DOHH2 (cell line): ENCODE measurements around the gene MBIP.

ENCODE experiments used
- H3F3A ChIP-seq: fragments of 200-600 bp; sonication (generic), shearing (Covaris generic); 2 replicates; pipeline ENCODE4 v1.6.0; 2016; ENCODE audit warnings: antibody characterized with exemption, mild to moderate bottlenecking; ENCODE audit not compliant: control insufficient read depth, insufficient read depth
- H3K27ac ChIP-seq: fragments of 200-600 bp; sonication (generic); 2 replicates; pipeline ENCODE4 v1.5.1; 2014; ENCODE audit warnings: low read depth, mild to moderate bottlenecking, low read length, moderate library complexity
- H3K27me3 ChIP-seq: fragments of 200-600 bp; sonication (generic); 2 replicates; pipeline ENCODE4 v1.6.1; 2014; ENCODE audit warnings: mild to moderate bottlenecking, low read length, mixed read lengths; ENCODE audit not compliant: control insufficient read depth
- H3K36me3 ChIP-seq: fragments of 200-600 bp; sonication (generic); 2 replicates; pipeline ENCODE4 v1.6.1; 2014; ENCODE audit warnings: mild to moderate bottlenecking, low read length, moderate library complexity, mixed read lengths; ENCODE audit not compliant: control insufficient read depth
- H3K4me1 ChIP-seq: fragments of 200-600 bp; sonication (generic); 2 replicates; pipeline ENCODE4 v1.6.1; 2014; ENCODE audit warnings: mild to moderate bottlenecking, low read length, mixed read lengths; ENCODE audit not compliant: control insufficient read depth
- H3K4me2 ChIP-seq: fragments of 200-600 bp; sonication (generic); 2 replicates; pipeline ENCODE4 v1.6.0; 2014; ENCODE audit warnings: mild to moderate bottlenecking, low read length, moderate library complexity
- H3K4me3 ChIP-seq: fragments of 200-600 bp; sonication (generic); 2 replicates; pipeline ENCODE4 v1.5.1; 2014; ENCODE audit warnings: mild to moderate bottlenecking, low read length, mixed read lengths
- H3K79me2 ChIP-seq: fragments of 200-600 bp; sonication (generic); 2 replicates; pipeline ENCODE4 v1.6.1; 2014; ENCODE audit warnings: mild to moderate bottlenecking, low read length, mixed read lengths; ENCODE audit not compliant: control insufficient read depth
- H3K9me2 ChIP-seq: fragments of 200-600 bp; sonication (generic); replicated peaks from 2 replicates; pipeline ENCODE4 v1.6.1; 2014; ENCODE audit warnings: mild to moderate bottlenecking, low read length, mixed read lengths; ENCODE audit not compliant: control insufficient read depth
- H3K9me3 ChIP-seq: fragments of 200-600 bp; sonication (generic); 2 replicates; pipeline ENCODE4 v1.6.1; 2014; ENCODE audit warnings: antibody characterized with exemption, low read length, mixed read lengths; ENCODE audit not compliant: control insufficient read depth, insufficient read depth
- H4K20me1 ChIP-seq: fragments of 200-600 bp; sonication (generic); 2 replicates; pipeline ENCODE4 v1.6.0; 2014; ENCODE audit warnings: low read depth, mild to moderate bottlenecking, antibody characterized with exemption, low read length, moderate library complexity; ENCODE audit not compliant: control insufficient read depth, insufficient read depth
- EZH2phosphoT487 ChIP-seq: fragments of 200-600 bp; sonication (generic); IDR thresholded peaks from 2 replicates; pipeline ENCODE4 v1.6.1; 2017; ENCODE audit warnings: borderline replicate concordance, mild to moderate bottlenecking, antibody characterized with exemption, low read length, moderate library complexity, mixed read lengths
- TF ChIP-seq, protein P1 (sequence below): fragments of 200-600 bp; sonication (generic); IDR thresholded peaks from one replicate; pipeline ENCODE4 v1.5.1; 2014; ENCODE audit warnings: antibody characterized with exemption, mild to moderate bottlenecking, low read depth, low read length; ENCODE audit not compliant: poor library complexity, severe bottlenecking

The MBIP gene

GRCh38 chr14:36270191-36270590 is 50.2 kb downstream of the MBIP start:
- Histone ChIP-seq H3F3A (no peaks in the 10 kb centered on the region), H3K27ac (no peak overlapping the region), H3K36me3 (no peaks in the 10 kb centered on the region), H3K79me2 (no peaks in the 10 kb centered on the region), H3K4me1 (no peaks in the 10 kb centered on the region), H3K9me2 (no peaks in the 10 kb centered on the region), H3K4me2 (no peak overlapping the region), H3K4me3 (no peak overlapping the region), H3K9me3 (no peaks in the 10 kb centered on the region), H4K20me1 (no peaks in the 10 kb centered on the region), H3K27me3 (peaks cover 5% of the 10 kb centered on the region; the same call in 1 of the 2 replicates)
- TF ChIP-seq, protein P1, sequence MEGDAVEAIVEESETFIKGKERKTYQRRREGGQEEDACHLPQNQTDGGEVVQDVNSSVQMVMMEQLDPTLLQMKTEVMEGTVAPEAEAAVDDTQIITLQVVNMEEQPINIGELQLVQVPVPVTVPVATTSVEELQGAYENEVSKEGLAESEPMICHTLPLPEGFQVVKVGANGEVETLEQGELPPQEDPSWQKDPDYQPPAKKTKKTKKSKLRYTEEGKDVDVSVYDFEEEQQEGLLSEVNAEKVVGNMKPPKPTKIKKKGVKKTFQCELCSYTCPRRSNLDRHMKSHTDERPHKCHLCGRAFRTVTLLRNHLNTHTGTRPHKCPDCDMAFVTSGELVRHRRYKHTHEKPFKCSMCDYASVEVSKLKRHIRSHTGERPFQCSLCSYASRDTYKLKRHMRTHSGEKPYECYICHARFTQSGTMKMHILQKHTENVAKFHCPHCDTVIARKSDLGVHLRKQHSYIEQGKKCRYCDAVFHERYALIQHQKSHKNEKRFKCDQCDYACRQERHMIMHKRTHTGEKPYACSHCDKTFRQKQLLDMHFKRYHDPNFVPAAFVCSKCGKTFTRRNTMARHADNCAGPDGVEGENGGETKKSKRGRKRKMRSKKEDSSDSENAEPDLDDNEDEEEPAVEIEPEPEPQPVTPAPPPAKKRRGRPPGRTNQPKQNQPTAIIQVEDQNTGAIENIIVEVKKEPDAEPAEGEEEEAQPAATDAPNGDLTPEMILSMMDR, result no peak
- no peak for TF ChIP-seq EZH2phosphoT487

DNA sequence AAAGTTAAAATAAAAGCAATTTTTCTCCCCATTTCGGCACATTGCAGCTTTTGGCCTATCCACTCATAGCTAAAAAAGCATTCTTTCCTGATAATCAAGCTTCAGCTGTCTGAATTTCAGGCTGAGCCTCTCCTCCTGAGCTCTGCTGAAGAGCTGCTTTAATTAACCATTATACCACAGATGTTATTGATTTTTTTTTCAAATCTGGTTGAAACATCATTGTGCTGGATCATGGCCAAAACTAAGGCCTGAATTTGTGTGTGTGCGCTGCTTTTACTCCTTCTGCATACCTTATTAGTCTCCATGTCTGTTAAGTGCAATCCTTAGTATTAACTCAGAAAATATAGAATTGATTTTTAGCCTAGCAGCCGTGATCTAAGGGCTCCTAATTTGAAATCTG is 52.3 kb downstream of the MBIP start:
- no peaks in the 10 kb centered on the region for H3K9me2 ChIP-seq
- TF ChIP-seq, protein P1, result no peak
- no peak for TF ChIP-seq EZH2phosphoT487
- H3K4me1 ChIP-seq, result no peaks in the 10 kb centered on the region
- no peak overlapping the region for H3K27ac ChIP-seq
- H3K4me2 ChIP-seq, result no peak overlapping the region
- no peaks in the 10 kb centered on the region for H3K36me3 ChIP-seq
- H3K27me3 ChIP-seq, result peaks cover 5% of the 10 kb centered on the region; the same call in 1 of the 2 replicates
- H3K4me3 ChIP-seq, result no peak overlapping the region
- no peaks in the 10 kb centered on the region for H4K20me1 ChIP-seq
- no peaks in the 10 kb centered on the region for H3K9me3 ChIP-seq
- H3K79me2 ChIP-seq, result no peaks in the 10 kb centered on the region
- no peaks in the 10 kb centered on the region for H3F3A ChIP-seq

DNA sequence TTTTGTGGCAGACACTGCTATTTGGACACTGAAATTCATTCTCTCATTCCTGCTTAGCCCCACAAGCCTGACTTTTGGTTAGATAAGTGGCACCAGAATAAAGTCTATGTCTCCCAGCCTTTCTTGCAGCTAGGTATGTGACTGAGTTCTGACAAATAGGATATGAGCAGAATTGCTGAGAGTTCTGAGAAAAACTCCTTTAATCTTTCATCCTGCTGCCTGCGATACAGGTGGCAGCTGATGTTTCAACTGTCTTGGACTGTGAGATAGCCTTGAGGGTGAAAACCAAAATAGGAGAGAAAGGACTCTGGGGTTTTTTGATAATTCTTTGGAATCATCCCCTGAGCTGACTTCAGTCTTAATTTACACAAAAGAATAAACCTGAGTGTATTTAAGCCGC is 55.8 kb downstream of the MBIP start:
- Histone ChIP-seq H3K27ac (no peak overlapping the region), H3K9me3 (no peaks in the 10 kb centered on the region), H3K4me2 (no peak overlapping the region), H3K79me2 (no peaks in the 10 kb centered on the region), H3K27me3 (no peaks in the 10 kb centered on the region; the same call in 1 of the 2 replicates), H3F3A (no peaks in the 10 kb centered on the region), H3K4me3 (no peak overlapping the region), H3K36me3 (no peaks in the 10 kb centered on the region), H4K20me1 (no peaks in the 10 kb centered on the region), H3K4me1 (no peaks in the 10 kb centered on the region), H3K9me2 (no peaks in the 10 kb centered on the region)
- no peak for TF ChIP-seq EZH2phosphoT487
- TF ChIP-seq, protein P1, result no peak
